Measurements from ENCODE around the gene FCGBP. TPM values are rescaled to one million over a fixed set of nuclear protein-coding genes. Genes with fewer than 3 reads are reported as not detected.
"Not testable (repeated sequence)": the region's sequence is repeated elsewhere in the genome, so short reads cannot be mapped to it uniquely, and the experiment has no call there.

FCGBP gene
- polyA plus RNA-seq, 1 donor: 5.8 TPM

DNA sequence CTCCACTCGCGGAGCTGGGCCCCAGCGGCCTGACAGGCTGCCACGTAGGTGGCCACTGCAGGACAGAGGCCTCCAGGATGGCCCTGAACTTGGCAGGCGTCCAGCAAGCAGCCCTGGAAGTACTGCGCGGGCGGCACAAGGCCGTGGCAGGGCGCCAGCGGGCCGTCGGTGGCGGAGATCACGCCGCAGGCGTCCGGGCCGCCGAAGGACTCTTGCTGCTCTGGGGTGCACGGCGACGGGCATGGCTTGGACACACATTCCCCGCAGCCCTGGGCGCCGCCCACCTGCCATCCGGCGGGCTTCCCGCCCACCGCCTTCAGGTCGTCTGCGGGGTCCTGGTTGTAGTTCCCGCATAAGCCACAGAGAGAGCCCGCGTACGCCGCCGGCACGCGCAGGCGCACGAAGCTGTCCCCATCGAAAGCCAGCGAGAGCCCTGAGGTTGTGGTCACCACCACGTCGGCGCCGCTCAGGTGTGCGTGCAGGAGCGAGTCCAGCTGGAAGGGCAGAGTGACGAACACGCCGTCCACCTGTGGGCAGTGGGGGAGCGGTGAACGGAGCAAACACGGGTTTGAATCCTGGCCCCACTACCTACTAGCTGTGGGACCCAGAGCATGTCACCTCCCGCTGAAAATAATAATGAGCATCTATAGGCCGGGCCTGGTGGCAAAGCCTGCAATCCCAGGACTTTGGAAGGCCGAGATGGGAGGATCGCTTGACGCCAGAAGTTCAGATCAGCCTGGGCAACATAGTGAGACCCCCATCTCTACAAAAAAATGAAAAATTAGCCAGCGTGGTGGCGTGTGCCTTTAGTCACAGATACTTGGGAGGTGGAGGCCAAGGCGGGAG is 42.6 kb downstream of the FCGBP start:
- DNase-seq: peak; percentile 12

DNA sequence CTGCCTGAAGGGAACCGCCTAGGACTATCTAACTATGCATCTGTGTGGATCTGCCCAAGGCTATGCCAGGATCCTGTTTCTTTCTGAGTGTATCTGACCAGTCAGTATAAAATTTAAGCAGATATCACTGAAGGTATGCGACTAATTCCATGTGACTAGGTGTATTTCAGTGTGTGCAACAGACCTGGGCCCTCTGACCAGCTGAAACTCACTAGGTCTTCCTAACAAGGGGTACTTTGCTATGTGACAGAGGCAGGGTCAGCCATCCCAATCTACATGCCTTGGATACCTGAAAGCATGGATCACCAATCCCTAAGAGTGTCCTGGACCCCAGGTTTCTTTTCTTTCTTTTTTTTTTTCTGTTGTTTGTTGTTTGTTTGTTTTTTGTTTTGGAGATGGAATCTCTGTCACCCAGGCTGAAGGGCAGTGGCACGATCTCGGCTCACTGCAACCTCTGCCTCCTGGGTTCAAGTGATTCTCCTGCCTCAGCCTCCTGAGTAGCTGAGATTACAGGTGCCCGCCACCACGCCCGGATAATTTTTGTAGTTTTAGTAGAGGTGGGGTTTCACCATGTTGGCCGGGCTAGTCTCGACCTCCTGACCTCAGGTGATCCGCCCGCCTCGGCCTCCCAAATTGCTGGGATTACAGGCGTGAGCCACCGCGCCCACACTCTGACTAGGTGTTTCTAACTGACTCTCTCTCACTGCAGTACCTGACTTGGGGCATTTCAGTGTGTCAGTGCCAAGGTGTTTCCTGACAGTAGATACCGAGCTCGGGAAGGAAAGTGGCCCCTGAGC is 43.5 kb downstream of the FCGBP start:
- DNase-seq: no peak

DNA sequence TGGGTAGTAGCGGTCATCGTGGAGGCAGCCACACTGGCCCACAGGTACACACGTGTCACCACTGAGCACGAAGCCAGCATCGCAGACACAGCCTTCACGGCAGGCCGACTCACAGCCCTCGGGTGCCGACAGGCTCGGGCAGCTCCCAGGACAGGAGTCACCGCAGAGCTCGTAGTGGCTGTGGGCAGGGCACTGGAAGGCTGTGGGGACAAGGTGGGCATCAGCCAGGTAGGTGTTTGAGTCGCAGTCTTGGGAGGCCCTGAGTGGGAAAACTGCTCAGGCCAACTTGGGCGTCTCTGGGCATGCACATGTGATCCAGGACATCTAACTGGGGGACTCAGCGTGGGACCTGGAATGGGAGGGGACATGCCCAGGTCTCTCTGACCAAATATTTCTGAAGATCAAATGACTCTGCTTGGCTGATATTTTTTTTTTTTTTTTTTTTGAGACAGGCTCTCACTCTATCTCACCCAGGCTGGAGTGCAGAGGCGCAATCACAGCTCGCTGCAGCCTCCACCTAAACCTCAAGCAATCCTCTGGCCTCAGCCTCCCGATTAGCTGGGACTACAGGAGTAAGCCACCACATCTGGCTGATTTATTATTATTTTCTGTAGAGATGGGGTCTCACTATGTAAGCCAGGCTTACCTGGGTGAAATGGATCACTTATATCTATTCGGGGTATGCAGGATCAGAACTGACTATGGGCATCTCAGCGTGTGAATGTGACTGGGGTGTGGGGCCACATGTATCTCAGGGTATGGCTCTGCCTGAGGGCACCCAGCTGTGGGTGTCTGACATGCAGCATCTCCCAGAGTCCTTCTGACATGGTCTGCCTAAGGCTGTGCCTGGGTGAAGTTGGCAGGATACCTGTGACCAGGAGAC is 44.3 kb downstream of the FCGBP start:
- not testable (repeated sequence) for DNase-seq

DNA sequence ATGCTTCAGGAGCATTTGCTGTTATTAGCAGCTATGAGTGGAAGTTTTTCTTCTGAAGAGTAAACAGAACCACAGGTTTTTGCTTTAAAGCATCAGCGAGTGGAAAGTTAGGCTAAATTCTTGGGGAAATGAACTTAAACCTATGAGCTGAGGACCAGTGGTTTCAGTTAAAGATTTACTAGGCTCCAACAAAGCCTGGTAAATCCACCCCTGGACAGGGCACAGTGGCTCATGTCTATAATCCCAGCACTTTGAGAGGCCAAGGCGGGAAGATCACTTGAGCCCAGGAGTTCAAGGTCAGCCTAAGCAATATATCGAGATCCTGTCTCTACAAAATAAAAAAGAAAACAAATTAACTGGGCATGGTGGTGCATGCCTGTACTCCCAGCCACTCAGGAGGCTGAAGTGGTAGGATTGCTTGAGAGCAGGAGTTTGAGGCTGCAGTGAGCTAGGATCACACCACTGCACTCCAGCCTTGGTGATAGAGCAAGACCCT is 46.9 kb downstream of the FCGBP start:
- not testable (repeated sequence) for DNase-seq

DNA sequence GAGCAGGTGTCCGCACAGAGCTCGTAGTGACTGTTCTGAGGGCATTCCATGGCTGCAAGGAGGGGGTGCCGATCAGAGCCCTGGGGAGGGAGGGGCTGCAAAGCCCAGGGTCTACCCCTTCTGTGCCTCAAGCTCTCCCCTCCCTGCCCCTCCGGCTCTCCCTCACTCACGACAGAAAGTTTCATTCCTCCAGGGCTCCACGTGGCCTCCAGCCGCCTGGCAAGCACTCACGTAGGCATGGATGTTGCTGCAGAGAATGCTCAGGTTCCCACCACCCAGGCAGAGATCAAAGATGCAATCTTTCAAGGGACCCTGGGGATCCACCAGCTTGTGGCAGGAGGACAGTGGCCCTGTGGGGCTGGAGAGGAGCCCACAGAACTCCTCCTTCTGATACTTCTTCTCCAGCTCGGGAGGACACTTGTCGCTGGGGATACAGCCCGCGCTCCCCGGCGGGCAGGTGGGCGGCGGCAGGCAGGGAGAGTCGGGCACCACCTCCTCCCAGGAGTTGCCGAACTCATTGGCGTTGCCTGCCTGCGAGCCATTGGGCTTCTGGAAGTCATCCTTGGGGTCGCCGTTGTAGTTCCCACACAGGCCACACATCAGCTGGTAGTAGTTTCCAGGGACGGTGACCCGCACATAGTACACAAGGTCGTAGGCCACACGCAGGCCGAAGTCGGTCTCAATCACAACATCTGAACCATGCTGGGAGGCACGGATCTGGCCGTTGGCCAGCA is 48.4 kb downstream of the FCGBP start:
- not testable (repeated sequence) for DNase-seq

DNA sequence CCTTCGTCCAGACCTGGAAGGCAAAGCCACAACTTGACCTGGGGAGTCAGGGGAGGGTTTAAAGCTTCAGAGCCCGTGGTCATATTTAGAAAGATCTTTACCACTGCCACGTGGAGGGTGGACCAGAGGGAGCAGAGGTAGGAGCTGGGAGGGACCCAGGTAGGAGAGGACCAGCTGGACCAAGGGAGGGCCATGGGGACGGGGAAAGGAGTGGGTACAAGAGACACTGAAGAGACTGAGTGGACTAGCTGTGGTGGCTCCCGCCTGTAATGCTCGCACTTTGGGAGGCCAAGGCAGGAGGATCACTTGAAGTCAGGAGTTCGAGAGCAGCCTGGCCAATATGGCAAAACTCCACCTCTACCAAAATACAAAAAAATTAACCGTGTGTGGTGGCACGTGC is 49.7 kb downstream of the FCGBP start:
- DNase-seq: not testable (repeated sequence)

Other genes with a start within 250 kb of the FCGBP start
- not detected for gene LGALS14, start 230.2 kb downstream of the FCGBP start, polyA plus RNA-seq (ENCODE audit: insufficient read length)
- gene CLC, start 196.6 kb downstream of the FCGBP start, polyA plus RNA-seq (ENCODE audit: insufficient read length): 3.0 TPM
- gene LEUTX, start 155.8 kb downstream of the FCGBP start, polyA plus RNA-seq (ENCODE audit: insufficient read length): not detected
- 34.2 TPM for gene DYRK1B, start 100.5 kb downstream of the FCGBP start, polyA plus RNA-seq (ENCODE audit: insufficient read length)
- 296 TPM for gene FBL, start 88.3 kb downstream of the FCGBP start, polyA plus RNA-seq (ENCODE audit: insufficient read length)
- 85.2 TPM for gene PSMC4, start 36.5 kb upstream of the FCGBP start, polyA plus RNA-seq (ENCODE audit: insufficient read length)
- 12.0 TPM for gene ZNF546, start 62.4 kb upstream of the FCGBP start, polyA plus RNA-seq (ENCODE audit: insufficient read length)
- gene ZNF780B, start 121.6 kb upstream of the FCGBP start, polyA plus RNA-seq (ENCODE audit: insufficient read length): 46.4 TPM
- 20.6 TPM for gene ZNF780A, start 156.3 kb upstream of the FCGBP start, polyA plus RNA-seq (ENCODE audit: insufficient read length)

Data from left kidney (tissue), 2 donors.